Measurements from ENCODE around the gene NDUFA12. TPM values are rescaled to one million over a fixed set of nuclear protein-coding genes. Genes with fewer than 3 reads are reported as not detected.

The NDUFA12 gene
- total and polyA plus RNA-seq, 2 of the 13 experiments (the other 11 are each of a cell fraction or from before 2014, with no cell fraction given), result 101 to 173 TPM

DNA sequence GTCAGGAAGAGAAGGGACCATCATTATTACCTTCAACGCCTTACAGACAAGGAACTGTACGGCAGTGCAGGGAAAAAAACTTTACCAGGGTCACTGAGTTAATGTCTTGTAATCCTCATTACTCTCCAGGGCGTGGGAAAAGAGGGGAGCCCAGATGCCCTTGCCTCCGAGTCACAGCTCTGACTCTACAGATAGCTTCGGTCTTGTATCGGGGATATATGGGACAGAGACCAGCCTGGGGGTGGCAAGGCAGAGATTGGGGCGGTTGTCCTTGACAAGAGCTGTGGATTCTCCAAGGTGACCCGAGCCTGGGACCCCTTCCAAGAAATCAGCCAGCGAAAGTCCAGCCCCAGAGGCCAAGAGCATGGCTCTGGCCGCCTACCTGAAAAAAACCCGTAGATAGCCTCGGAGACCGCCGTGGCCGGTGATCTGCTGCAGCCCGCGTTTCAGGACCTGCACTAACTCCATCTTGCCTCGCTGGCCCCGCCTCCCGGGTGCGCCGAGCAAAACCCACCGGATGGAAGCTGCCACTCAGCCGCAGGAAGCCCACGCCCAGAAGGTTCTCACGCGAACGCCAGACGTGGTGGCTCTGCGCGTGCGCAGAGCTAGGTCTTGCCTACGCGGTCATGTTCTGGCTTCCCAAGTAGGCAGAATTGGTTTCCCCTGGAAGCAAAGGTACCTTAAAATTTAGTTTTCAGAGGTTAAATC lies at the start of gene NDUFA12 (continued):
- TF ChIP-seq KLF16 (CRISPR knock-in tag; IDR thresholded peaks at IDR 0.05) (peak in 1 of 2 experiments; percentile 92; a peak in 2 of 4 replicates), ZNF782 (CRISPR knock-in tag; IDR thresholded peaks at IDR 0.05; ENCODE audit: borderline replicate concordance) (peak; percentile 82; the same call in 1 of the 2 replicates), SNRNP70 (IDR thresholded peaks at IDR 0.05; ENCODE audit: low read depth, low read length) (no peak), ZBTB42 (CRISPR knock-in tag; IDR thresholded peaks at IDR 0.05) (0 out of 2 replicates have a peak, but pooled peaks have one; percentile 56), PHF8 (CRISPR knock-in tag; IDR thresholded peaks at IDR 0.05) (peak; percentile 93), CHCHD3 (CRISPR knock-in tag; IDR thresholded peaks at IDR 0.05) (no peak), NRL (CRISPR knock-in tag; IDR thresholded peaks at IDR 0.05; ENCODE audit: borderline replicate concordance) (peak; percentile 65; the same call in 1 of the 2 replicates), NONO (IDR thresholded peaks at IDR 0.05) (no peak), NONO (CRISPR knock-in tag; conservative IDR thresholded peaks at IDR 0.05) (peak; percentile 96), ZNF354B (CRISPR knock-in tag; IDR thresholded peaks at IDR 0.05) (no peak), ZNF737 (CRISPR knock-in tag; IDR thresholded peaks at IDR 0.05; ENCODE audit: borderline replicate concordance) (peak; percentile 80; the same call in 1 of the 2 replicates)
- TF ChIP-seq, protein P1, sequence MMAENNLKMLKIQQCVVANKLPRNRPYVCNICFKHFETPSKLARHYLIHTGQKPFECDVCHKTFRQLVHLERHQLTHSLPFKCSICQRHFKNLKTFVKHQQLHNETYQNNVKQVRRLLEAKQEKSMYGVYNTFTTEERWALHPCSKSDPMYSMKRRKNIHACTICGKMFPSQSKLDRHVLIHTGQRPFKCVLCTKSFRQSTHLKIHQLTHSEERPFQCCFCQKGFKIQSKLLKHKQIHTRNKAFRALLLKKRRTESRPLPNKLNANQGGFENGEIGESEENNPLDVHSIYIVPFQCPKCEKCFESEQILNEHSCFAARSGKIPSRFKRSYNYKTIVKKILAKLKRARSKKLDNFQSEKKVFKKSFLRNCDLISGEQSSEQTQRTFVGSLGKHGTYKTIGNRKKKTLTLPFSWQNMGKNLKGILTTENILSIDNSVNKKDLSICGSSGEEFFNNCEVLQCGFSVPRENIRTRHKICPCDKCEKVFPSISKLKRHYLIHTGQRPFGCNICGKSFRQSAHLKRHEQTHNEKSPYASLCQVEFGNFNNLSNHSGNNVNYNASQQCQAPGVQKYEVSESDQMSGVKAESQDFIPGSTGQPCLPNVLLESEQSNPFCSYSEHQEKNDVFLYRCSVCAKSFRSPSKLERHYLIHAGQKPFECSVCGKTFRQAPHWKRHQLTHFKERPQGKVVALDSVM (CRISPR knock-in tag; IDR thresholded peaks at IDR 0.05), result no peak
- TF ChIP-seq, protein P2, sequence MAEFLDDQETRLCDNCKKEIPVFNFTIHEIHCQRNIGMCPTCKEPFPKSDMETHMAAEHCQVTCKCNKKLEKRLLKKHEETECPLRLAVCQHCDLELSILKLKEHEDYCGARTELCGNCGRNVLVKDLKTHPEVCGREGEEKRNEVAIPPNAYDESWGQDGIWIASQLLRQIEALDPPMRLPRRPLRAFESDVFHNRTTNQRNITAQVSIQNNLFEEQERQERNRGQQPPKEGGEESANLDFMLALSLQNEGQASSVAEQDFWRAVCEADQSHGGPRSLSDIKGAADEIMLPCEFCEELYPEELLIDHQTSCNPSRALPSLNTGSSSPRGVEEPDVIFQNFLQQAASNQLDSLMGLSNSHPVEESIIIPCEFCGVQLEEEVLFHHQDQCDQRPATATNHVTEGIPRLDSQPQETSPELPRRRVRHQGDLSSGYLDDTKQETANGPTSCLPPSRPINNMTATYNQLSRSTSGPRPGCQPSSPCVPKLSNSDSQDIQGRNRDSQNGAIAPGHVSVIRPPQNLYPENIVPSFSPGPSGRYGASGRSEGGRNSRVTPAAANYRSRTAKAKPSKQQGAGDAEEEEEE (CRISPR knock-in tag; IDR thresholded peaks at IDR 0.05; ENCODE audit: borderline replicate concordance), result no peak
- TF ChIP-seq, protein P3, sequence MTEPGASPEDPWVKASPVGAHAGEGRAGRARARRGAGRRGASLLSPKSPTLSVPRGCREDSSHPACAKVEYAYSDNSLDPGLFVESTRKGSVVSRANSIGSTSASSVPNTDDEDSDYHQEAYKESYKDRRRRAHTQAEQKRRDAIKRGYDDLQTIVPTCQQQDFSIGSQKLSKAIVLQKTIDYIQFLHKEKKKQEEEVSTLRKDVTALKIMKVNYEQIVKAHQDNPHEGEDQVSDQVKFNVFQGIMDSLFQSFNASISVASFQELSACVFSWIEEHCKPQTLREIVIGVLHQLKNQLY (CRISPR knock-in tag; IDR thresholded peaks at IDR 0.05), result no peak
- TF ChIP-seq, protein P4, sequence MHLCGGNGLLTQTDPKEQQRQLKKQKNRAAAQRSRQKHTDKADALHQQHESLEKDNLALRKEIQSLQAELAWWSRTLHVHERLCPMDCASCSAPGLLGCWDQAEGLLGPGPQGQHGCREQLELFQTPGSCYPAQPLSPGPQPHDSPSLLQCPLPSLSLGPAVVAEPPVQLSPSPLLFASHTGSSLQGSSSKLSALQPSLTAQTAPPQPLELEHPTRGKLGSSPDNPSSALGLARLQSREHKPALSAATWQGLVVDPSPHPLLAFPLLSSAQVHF (CRISPR knock-in tag; IDR thresholded peaks at IDR 0.05), result no peak
- TF ChIP-seq, protein P5, sequence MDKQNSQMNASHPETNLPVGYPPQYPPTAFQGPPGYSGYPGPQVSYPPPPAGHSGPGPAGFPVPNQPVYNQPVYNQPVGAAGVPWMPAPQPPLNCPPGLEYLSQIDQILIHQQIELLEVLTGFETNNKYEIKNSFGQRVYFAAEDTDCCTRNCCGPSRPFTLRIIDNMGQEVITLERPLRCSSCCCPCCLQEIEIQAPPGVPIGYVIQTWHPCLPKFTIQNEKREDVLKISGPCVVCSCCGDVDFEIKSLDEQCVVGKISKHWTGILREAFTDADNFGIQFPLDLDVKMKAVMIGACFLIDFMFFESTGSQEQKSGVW (CRISPR knock-in tag; IDR thresholded peaks at IDR 0.05; ENCODE audit: borderline replicate concordance), result no peak
- TF ChIP-seq, protein P6, sequence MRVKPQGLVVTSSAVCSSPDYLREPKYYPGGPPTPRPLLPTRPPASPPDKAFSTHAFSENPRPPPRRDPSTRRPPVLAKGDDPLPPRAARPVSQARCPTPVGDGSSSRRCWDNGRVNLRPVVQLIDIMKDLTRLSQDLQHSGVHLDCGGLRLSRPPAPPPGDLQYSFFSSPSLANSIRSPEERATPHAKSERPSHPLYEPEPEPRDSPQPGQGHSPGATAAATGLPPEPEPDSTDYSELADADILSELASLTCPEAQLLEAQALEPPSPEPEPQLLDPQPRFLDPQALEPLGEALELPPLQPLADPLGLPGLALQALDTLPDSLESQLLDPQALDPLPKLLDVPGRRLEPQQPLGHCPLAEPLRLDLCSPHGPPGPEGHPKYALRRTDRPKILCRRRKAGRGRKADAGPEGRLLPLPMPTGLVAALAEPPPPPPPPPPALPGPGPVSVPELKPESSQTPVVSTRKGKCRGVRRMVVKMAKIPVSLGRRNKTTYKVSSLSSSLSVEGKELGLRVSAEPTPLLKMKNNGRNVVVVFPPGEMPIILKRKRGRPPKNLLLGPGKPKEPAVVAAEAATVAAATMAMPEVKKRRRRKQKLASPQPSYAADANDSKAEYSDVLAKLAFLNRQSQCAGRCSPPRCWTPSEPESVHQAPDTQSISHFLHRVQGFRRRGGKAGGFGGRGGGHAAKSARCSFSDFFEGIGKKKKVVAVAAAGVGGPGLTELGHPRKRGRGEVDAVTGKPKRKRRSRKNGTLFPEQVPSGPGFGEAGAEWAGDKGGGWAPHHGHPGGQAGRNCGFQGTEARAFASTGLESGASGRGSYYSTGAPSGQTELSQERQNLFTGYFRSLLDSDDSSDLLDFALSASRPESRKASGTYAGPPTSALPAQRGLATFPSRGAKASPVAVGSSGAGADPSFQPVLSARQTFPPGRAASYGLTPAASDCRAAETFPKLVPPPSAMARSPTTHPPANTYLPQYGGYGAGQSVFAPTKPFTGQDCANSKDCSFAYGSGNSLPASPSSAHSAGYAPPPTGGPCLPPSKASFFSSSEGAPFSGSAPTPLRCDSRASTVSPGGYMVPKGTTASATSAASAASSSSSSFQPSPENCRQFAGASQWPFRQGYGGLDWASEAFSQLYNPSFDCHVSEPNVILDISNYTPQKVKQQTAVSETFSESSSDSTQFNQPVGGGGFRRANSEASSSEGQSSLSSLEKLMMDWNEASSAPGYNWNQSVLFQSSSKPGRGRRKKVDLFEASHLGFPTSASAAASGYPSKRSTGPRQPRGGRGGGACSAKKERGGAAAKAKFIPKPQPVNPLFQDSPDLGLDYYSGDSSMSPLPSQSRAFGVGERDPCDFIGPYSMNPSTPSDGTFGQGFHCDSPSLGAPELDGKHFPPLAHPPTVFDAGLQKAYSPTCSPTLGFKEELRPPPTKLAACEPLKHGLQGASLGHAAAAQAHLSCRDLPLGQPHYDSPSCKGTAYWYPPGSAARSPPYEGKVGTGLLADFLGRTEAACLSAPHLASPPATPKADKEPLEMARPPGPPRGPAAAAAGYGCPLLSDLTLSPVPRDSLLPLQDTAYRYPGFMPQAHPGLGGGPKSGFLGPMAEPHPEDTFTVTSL (CRISPR knock-in tag; IDR thresholded peaks at IDR 0.05; ENCODE audit: borderline replicate concordance), result peak; percentile 52
